GM18508 (cell line): Measurements from ENCODE around the gene LIPC.

Experiments
- ATAC-seq: cut with Tn5 transposase; IDR thresholded peaks from one replicate; pipeline ENCODE4 v1.9.1; 2021; ENCODE audit warnings: moderate number of reproducible peaks; ENCODE audit not compliant: insufficient read depth, unreplicated experiment

The LIPC gene

DNA sequence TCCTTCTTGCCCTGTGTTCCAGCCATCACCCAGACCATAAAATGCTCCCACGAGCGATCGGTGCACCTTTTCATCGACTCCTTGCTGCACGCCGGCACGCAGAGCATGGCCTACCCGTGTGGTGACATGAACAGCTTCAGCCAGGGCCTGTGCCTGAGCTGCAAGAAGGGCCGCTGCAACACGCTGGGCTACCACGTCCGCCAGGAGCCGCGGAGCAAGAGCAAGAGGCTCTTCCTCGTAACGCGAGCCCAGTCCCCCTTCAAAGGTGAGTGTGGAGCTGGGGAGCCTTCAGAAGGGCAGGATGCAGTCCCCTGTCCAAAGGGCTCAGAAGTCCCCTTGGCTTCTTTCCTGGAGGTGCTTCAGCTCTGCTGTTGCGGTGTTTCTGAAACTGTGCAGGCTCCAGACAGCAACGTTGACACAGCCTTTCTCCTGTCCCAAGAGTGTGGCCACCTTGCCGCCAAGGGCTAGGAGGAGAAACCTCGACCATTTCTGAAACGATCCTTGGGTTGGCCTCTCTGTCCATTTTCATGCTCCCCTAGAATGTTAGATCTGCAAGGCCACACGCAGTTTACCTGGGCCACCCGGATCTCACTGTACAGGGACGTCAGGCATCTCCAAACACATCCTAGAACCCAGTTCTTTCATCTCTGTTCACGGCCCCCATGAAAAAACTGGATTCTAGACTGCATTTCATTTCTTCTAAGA is 116.7 kb downstream of the LIPC start:
- no peak for ATAC-seq

DNA sequence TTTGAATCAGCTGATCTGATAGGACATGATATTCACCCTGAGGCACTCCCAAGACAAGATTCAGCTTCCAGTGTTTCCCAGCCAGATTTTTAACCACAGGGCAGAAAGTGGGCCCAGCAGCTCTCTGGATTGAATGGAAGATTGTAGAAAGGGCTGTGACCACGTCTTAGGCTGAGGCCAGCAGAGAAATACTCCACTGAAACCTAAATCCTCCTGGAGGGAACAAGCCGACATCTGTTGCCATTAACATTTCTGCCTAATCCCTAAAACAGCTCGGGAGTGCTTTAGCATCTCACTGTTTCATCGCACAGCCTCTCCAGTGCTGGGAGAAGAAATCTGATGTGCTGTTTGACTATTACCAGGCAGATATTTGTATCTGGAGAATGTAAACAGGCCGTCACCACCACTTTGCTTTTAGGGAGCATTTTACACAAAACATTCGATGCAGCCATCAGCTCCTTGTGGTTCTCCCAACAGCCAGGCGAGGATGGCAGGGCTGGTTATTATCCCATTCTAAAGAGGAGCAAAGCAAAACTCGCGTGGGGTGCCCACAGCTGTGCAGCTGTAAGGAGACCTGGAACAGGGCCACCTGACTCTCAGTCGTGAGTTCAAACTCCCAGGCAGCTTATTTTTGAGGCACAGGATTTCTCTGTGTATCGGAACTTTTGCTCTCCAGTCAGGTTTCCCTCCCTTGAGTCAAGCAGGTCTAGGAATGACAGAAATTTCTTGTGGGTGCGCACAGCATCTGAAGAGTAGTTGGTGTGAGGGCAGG is 117.4 kb downstream of the LIPC start:
- ATAC-seq: no peak

DNA sequence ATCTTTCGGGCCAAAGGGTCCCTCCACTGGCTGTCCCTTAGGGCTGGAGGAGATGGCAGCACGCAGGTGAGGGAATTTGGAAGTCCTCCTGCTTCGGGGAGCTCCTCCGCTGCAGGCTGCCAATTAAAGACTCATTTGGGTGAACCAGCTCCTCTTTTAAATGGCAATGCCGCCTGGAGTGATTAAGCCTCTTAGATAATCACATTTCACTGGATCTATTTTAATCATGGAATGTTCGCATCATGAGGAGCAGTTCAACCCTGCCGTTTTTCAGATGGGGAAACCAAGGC is 117.9 kb downstream of the LIPC start:
- ATAC-seq: no peak

DNA sequence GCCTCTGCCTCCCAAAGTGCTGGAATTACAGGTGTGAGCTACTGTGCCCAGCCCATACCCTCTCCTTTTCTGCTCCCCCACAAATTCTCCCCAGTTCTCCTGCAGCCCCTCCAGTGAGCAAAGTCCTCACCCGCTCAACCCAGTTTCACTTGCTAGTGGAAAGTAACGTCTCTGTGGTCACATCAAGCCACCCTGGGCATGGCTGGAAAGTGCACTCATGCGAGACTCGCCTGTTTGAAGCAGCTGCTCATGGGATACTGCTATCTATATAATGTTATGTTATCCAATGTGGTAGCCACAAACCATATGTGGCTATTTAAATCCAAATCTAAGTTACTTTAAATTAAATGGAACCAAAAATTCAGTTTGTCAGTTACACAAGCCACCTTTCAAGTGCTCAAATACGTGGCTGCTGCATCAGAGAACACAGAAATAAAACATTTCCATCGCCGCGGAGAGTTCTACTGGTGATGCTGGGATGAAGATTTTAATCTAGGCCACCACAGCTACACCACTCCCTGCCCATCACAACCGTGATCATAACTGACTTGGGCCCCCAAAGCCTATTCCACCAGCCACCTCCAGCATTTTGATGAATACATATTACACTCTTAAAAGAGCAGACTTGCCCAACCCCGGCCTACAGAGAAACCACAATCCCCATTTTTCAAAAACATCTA is 119.4 kb downstream of the LIPC start:
- no peak for ATAC-seq

DNA sequence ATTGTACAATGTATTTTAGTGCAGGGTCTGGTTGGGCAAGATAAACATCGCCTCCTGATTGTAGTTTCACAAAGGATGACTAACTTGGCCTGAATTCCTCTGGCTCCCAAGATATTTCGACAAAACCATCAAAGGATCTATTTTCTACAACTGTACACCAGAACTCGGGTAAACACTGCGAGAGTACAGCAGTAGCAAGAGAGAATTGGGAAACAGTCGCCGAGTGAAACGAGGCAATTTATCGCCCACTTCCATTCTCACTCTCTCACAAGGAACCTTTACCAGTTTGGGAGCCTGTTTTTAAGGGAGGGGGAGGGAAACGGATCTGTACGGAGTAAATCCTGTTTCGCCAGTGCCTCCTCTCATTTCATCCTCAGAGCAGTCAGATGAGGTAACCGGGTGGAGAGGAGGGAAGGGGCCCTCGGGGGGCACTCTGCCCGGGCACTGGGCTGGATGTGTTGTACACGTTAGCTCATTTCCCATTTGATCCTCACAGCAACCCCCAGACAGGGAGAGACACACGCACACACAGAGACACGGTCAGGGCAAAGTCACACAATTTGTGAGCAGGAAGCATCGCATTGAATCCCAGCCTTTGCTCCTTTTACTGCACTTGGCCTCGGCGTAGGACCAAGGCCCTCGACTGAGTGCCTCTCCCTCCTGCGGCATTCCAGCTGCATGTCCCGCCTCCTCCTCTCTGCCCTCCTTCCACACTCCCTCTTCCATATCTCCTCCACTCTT is 120.1 kb downstream of the LIPC start:
- no peak for ATAC-seq

DNA sequence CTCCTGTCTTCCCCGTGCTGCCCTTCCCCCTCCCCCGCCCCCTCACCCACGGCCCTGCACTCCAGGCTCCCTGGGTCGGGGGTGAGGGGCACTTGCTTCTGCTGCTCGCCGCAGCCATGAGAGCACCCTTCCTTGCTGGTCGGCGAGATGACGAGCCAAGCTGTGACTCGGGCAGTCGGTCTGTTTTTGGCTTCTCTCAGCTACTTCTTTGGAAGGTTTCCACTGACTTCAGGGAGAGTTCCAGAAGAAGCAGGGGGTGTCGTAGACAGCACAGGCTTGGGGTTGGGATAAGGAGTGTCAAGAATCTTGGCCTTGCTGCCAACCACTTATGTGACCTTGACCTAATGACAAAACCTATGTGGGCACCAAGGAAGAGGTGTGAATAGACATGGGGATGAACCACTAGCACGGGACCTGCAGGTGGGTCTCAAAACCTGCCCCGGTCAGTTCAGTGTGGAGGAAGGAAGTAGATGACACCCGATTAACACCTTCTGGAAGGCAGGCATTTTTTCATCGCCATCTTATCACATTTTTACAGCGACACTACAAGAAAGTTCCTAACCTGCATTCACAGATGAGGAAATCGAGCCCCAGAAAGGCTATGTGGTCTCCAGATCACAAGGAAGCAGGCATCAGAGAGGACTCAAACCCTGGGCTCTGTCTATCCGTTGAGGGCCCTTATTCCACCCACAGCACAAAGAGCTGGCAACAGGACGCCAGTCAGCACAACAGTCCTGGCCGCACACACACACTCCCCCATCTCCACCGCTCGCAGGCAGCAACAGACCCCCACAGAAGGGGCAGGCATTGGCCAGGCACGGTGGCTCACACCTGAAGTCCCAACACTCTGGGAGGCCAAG is 120.9 kb downstream of the LIPC start:
- ATAC-seq: no peak

DNA sequence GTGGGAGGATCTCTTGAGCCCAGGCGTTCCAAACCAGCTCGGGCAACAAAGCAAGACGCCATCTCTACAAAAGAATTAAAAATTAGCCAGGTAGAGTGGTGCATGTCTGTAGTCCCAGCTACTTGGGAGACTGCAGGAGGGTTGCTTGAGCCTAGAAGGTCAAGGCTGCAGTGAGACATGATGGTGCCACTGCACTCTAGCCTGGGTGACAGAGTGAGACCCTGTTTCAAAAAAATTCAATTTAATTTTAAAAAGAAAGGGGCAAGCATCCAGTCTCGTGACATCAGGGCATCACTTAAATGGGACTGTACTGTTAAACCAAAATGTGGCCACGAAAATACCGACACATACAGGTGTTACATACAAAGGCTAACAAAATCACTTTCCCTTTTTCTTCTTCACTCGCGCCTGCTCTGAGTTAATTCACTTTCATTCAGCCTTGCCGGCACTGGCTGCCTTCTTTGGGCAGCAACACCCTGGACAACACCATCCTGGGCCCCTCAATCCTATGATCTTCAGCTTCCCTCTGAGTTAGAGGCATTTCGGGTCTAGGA is 121.7 kb downstream of the LIPC start:
- no peak for ATAC-seq

DNA sequence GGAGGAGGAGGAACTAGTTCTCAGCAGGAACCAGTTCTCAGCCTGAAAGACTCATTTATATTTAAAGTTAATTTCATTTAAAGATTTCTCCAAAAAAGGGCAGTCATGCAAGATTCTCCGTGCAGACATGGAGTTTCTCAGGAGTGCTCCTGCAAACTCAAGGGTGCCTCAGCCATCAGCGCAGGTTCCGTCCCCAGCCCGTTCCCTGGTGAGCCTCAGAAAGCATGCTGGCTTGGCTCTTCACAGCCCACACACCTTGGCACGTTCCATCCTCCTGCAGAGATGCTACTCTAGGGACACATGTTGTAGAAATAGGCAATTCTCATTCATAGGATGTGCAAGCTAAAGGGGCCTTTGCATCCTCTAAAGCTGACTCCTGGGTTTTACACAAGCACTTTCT is 123.0 kb downstream of the LIPC start:
- no peak for ATAC-seq

DNA sequence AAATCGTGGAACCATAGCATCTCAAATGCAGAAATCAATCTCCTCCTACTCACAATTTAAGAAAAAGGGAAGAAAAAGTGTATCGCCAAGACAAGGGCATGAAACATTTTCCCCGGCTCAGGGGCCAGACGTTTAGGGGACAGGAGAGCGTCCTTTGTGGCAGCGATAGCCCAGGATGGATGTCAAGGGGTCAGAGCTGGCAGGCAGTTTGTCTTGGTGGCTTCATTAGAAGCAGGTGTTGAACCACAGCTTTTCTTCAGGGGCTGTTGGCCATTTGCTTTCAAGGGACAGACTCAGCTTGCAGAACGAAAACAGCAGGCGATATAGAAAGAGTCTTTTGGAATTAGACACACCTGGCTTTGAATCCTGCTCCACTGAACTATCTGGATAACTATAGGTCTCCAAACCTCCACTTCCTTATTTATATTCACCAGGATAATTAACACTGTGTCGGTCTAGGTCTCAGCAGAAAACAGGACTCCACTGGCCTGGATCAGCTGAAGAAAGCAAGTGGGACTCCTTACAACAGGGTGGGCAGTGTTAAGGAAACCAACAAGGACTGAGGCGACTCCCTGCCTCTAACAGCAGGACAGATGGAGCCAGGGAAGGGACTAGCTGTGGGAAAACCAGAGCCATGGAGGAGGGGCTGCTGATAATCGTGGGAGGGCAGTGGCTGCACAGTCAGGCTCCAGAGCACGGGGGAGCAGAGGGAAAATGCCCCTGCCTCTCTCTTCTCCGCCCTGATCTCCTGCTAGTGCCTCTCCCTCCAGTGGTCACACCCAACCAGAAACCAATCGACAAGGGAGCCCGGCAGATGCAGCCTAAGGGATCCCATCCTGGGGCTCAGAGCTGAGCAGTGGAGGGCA is 123.6 kb downstream of the LIPC start:
- no peak for ATAC-seq

DNA sequence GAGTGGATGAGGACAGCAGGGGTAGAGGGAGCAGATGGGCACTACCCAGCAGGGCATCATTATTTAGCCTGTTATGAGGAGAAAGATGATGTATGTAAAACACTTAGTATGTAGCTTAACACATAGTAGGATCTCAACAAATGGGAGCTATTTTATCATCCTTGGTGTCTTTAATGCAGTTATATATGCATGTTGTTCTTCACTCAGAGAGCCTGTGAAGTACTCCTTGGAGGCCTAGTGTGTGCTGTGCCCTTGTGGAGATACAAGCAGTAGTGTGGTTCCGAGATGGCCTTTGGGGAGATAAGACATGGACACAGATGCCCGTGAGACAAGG is 124.2 kb downstream of the LIPC start:
- no peak for ATAC-seq

DNA sequence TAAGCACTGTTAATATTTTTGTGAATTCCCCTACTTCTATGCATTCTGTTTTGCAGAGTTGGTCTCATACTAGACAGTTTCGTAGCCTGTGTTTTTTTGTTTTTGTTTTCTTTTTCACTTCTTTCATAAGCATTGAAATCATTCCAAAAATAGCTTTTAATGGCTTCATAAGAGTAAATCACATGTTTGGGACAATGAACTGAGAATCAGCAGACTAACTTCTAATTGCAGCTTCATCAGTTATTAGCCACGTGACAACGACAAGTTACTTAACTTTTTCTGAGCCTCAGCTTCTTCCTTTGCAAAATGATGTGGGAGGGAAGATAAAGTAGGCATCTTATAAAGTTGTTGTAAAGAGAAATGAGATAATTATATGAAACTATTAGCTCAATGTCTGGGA is 124.8 kb downstream of the LIPC start:
- no peak for ATAC-seq

DNA sequence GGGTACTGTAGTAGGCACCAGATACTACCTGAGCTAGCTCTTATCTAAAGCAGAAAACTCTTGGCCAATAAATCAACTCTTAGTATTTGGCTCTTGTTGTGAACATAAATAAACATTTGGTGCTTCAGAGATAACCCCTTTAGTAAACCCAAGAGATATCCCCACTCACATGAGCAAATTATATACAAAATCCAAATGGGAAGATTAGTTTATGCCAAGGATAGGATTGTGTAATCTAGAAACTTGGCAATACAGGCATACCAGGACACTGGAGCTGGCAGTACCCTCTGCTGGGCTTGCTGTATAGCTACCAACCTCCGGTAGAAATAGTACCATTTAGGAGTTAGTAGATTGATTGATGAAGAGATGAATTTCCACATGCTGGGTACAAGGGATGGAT is 127.0 kb downstream of the LIPC start:
- ATAC-seq: no peak

DNA sequence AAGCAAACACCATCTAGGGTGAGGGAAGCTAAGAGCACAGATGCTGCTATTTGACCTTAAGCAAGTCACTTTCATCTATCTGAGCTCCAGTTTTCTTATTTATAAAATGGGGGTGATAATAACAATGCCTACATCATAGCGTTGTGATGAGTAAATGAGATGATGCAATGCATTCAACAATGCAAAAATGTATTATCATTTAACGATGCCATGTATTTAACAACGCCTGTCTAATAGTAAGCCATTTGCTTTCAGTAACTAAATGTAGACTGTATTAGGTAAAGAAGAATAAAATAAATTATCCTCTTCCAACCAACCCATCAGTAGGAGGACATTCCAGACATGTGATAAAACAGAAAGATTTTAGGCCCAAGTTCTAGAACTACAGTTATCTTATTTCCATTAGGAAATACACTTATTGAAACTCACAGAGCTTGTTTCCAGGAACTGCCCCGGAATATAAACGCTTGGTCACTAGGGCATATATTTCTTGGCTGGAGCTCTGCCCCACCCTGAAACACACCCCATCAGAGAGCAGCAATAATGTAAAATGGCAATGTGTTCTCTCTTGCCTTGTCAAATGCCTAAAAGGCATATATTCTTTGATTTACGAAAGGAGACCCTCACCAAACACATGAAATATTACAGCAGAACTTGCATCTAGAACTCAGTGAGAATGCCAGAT is 128.3 kb downstream of the LIPC start:
- ATAC-seq: no peak

DNA sequence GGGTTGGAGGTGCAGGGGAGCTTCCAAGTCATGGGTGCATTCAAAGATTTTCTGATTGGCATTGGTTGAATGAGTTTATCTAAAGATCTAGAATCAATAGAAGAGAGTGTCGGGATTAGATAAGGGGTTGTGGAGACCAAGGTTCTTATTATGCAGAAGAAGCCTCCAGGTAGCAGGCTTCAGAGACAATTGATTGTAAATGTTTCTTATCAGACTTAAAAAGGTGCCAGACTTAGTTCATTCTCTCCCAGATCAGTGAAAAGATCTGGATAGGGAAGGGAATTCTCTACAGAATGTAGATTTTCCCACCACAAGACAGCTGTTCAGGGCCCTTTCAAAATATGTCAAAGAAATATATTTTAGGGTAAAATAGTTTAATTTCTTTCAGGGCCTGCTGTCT is 129.5 kb downstream of the LIPC start:
- ATAC-seq: no peak

DNA sequence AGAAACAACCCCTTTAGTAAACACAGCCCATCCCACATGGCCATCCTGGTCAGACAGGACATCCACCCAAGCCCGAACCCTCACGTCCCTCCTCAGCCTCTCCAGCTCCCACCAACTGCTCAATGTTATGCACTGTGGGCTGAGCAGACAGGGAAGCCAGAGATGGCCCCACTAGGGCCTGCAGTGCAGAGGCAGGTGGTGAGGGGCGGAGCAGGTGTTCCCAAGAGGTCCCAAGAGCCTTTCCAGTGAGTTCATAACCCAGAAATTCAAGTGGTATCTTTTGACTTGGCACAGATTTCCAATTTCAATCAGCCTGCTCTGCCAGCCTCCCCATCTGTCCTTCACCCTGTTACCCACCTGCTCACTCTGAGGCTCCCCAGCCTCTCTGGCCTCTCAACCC is 130.3 kb downstream of the LIPC start:
- ATAC-seq: no peak

DNA sequence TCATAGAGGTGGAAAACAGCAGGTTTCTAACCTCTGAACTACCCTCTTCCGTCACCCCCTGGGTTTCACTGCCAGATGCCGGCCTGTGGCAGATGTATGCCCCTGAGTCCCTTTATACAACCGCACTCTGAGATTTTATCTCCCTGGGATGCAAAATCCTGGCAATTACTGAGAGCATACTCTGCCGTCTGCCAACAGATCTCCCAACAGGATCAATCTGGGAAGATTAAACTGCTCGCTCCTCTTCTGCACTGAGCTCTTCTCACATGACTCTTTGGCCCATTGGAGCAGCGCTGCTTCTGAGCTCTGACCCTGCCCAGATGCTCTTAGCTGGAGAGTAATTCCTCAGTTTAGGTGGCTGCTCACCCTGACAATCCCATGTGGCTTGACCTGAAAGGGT is 133.2 kb downstream of the LIPC start:
- no peak for ATAC-seq

DNA sequence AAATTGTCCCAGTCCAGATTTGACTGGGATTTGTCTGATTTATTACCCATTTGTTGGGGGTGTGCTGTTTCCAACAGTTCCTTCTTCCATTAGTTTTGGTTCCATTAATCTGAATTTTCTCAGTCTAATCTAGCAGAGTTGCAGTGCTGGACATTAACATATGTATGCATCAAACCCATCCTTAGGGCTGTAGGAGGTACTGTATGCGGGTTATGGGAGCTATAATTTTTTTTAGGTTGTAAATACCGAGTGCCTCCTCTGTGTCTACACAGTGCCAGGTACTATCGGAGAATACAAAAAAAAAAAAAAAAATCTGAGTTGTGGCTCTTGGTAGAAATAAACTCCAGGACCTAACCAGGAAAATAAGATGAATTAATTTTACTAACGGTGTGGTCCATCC is 133.8 kb downstream of the LIPC start:
- no peak for ATAC-seq

DNA sequence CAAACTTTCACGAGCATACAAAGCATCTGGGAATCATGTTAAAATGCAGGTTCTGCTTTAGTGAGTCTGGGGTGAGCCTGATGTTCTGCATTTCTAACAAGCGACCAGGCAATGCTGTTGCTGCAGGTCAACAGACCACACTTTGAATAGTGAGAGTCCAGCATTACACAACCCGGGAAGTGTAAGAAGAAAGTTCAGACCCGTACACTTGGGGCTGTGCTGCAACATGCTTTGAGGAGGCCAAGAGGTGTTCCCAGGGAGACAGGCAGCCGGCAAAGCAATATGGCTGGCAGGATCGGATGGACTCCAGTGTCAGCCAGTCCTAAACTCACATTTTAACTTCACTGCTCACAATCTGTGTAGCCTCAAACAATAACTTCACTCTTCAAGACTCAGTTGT is 134.2 kb downstream of the LIPC start:
- ATAC-seq: no peak
